HG03460 (cell line): Measurements from ENCODE around the gene OPN1MW3.
"Not testable (repeated sequence)": the region's sequence is repeated elsewhere in the genome, so short reads cannot be mapped to it uniquely, and the experiment has no call there.

Experiments
- ATAC-seq: cut with Tn5 transposase; IDR thresholded peaks from one replicate; pipeline ENCODE4 v1.9.1; 2021; ENCODE audit not compliant: unreplicated experiment

The OPN1MW3 gene

GRCh38 chrX:154295664-154296310, 38.4 kb downstream of the OPN1MW3 start, which contains the start of gene TKTL1:
TSS of gene TKTL1 (plus strand) at chrX:154295795. CDS start at chrX:154295860, 65 bp downstream.
- ATAC-seq, result no peak

- ATAC-seq, result no peak
Observed at GRCh38 chrX:154296731-154297130, 39.3 kb downstream of the OPN1MW3 start.

GRCh38 chrX:154298312-154298711, 40.9 kb downstream of the OPN1MW3 start:
- ATAC-seq, result no peak

- ATAC-seq, result no peak
Observed at GRCh38 chrX:154300816-154301215, 43.4 kb downstream of the OPN1MW3 start.

GRCh38 chrX:154302998-154303397, 45.6 kb downstream of the OPN1MW3 start:
- not testable (repeated sequence) for ATAC-seq

GRCh38 chrX:154303476-154303875, 46.1 kb downstream of the OPN1MW3 start:
- ATAC-seq, result no peak

GRCh38 chrX:154304846-154305245, 47.5 kb downstream of the OPN1MW3 start:
- ATAC-seq, result no peak

GRCh38 chrX:154305541-154306205, 48.3 kb downstream of the OPN1MW3 start:
- no peak for ATAC-seq

GRCh38 chrX:154307202-154307601, 49.8 kb downstream of the OPN1MW3 start:
- no peak for ATAC-seq

- no peak for ATAC-seq
Observed at GRCh38 chrX:154308108-154308946, 50.9 kb downstream of the OPN1MW3 start.

GRCh38 chrX:154309041-154309775, 51.8 kb downstream of the OPN1MW3 start:
- ATAC-seq, result no peak

GRCh38 chrX:154310616-154311536, 53.5 kb downstream of the OPN1MW3 start:
- ATAC-seq, result no peak

GRCh38 chrX:154312116-154312515, 54.7 kb downstream of the OPN1MW3 start:
- no peak for ATAC-seq

GRCh38 chrX:154313147-154313546, 55.8 kb downstream of the OPN1MW3 start:
- no peak for ATAC-seq

GRCh38 chrX:154315416-154315815, 58.0 kb downstream of the OPN1MW3 start:
- no peak for ATAC-seq

GRCh38 chrX:154317391-154317995, 60.1 kb downstream of the OPN1MW3 start:
- ATAC-seq, result no peak

- ATAC-seq, result no peak
Observed at GRCh38 chrX:154320406-154320805, 63.0 kb downstream of the OPN1MW3 start.
